ENCODE measurements around the gene FNDC1. TPM values are rescaled to one million over a fixed set of nuclear protein-coding genes. Genes with fewer than 3 reads are reported as not detected.
A peak's percentile ranks its signal among the peaks of the same experiment; 100 is the strongest.
"Not testable (repeated sequence)": the region's sequence is repeated elsewhere in the genome, so short reads cannot be mapped to it uniquely, and the experiment has no call there.

FNDC1 gene
- polyA plus RNA-seq (2013, experiment 1 of 2), result 0.15 TPM
- 0.19 TPM for polyA plus RNA-seq (2013, experiment 2 of 2)

GRCh38 chr6:159169193-159169555 is at the start of gene FNDC1:
FNDC1 (plus strand) TSS chr6:159169400; CDS start chr6:159169597, 197 bp downstream.
- under 1% methylated on average over 59 of the region's 59 CpGs for WGBS

GRCh38 chr6:159119791-159120190 is 49.4 kb upstream of the FNDC1 start:
- no peak overlapping the region for H3K27ac ChIP-seq (ENCODE audit: low read depth, low read length)
- H3K27me3 ChIP-seq (ENCODE audit: insufficient read depth, low read length), result no peaks in the 10 kb centered on the region
- H3K9ac ChIP-seq (ENCODE audit: low read depth, low read length), result no peak overlapping the region
- H3K36me3 ChIP-seq (ENCODE audit: insufficient read depth, low read length), result no peaks in the 10 kb centered on the region
- no peak overlapping the region for H3K4me3 ChIP-seq (ENCODE audit: low read length)
- WGBS, result 93% methylated on average over 7 of the region's 7 CpGs
- no peaks in the 10 kb centered on the region for H3K9me3 ChIP-seq (ENCODE audit: insufficient read depth, low read depth, low read length)
- H3K4me1 ChIP-seq (ENCODE audit: insufficient read depth, low read length), result no peaks in the 10 kb centered on the region

More at GRCh38 chr6:159169193-159169555, at the start of gene FNDC1:
- H3K27ac ChIP-seq (ENCODE audit: low read depth, low read length), result no peak within 1 kb of the TSS
- H3K4me1 ChIP-seq (ENCODE audit: insufficient read depth, low read length), result peaks cover 6% of the 10 kb centered on the region
- H3K4me3 ChIP-seq (ENCODE audit: low read length), result peak within 1 kb of the TSS; percentile 58
- no peaks in the 10 kb centered on the region for H3K9me3 ChIP-seq (ENCODE audit: insufficient read depth, low read depth, low read length)
- peaks cover 98% of the 10 kb centered on the region for H3K27me3 ChIP-seq (ENCODE audit: insufficient read depth, low read length)
- H3K36me3 ChIP-seq (ENCODE audit: insufficient read depth, low read length), result no peaks in the 10 kb centered on the region
- peak within 1 kb of the TSS; percentile 50 for H3K9ac ChIP-seq (ENCODE audit: low read depth, low read length)

- Histone ChIP-seq H3K36me3 (ENCODE audit: insufficient read depth, low read length) (no peaks in the 10 kb centered on the region), H3K27me3 (ENCODE audit: insufficient read depth, low read length) (no peaks in the 10 kb centered on the region), H3K27ac (ENCODE audit: low read depth, low read length) (no peak overlapping the region), H3K9ac (ENCODE audit: low read depth, low read length) (no peak overlapping the region), H3K4me3 (ENCODE audit: low read length) (no peak overlapping the region), H3K4me1 (ENCODE audit: insufficient read depth, low read length) (no peaks in the 10 kb centered on the region), H3K9me3 (ENCODE audit: insufficient read depth, low read depth, low read length) (no peaks in the 10 kb centered on the region)
- WGBS, result 95% methylated on average over 5 of the region's 5 CpGs
Observed at GRCh38 chr6:159121486-159121885, 47.7 kb upstream of the FNDC1 start.

GRCh38 chr6:159122453-159122852 is 46.7 kb upstream of the FNDC1 start:
- no peak overlapping the region for H3K27ac ChIP-seq (ENCODE audit: low read depth, low read length)
- H3K4me3 ChIP-seq (ENCODE audit: low read length), result no peak overlapping the region
- WGBS, result 92% methylated on average over 4 of the region's 4 CpGs

GRCh38 chr6:159123831-159124230 is 45.4 kb upstream of the FNDC1 start:
- H3K27ac ChIP-seq (ENCODE audit: low read depth, low read length); H3K27me3 ChIP-seq (ENCODE audit: insufficient read depth, low read length); H3K4me1 ChIP-seq (ENCODE audit: insufficient read depth, low read length); H3K9me3 ChIP-seq (ENCODE audit: insufficient read depth, low read depth, low read length); H3K36me3 ChIP-seq (ENCODE audit: insufficient read depth, low read length); H3K9ac ChIP-seq (ENCODE audit: low read depth, low read length); H3K4me3 ChIP-seq (ENCODE audit: low read length): not testable (repeated sequence)
- 100% methylated on average over 1 of the region's 2 CpGs for WGBS

More at GRCh38 chr6:159122453-159122852, 46.7 kb upstream of the FNDC1 start:
- Histone ChIP-seq H3K36me3 (ENCODE audit: insufficient read depth, low read length) (no peaks in the 10 kb centered on the region), H3K4me1 (ENCODE audit: insufficient read depth, low read length) (no peaks in the 10 kb centered on the region), H3K9ac (ENCODE audit: low read depth, low read length) (no peak overlapping the region), H3K27me3 (ENCODE audit: insufficient read depth, low read length) (no peaks in the 10 kb centered on the region), H3K9me3 (ENCODE audit: insufficient read depth, low read depth, low read length) (no peaks in the 10 kb centered on the region)

GRCh38 chr6:159125014-159125609 is 44.1 kb upstream of the FNDC1 start:
- no peak overlapping the region for H3K9ac ChIP-seq (ENCODE audit: low read depth, low read length)
- H3K36me3 ChIP-seq (ENCODE audit: insufficient read depth, low read length), result no peaks in the 10 kb centered on the region
- H3K27me3 ChIP-seq (ENCODE audit: insufficient read depth, low read length), result no peaks in the 10 kb centered on the region; the same call in 1 of the 2 replicates
- H3K4me1 ChIP-seq (ENCODE audit: insufficient read depth, low read length), result no peaks in the 10 kb centered on the region
- H3K9me3 ChIP-seq (ENCODE audit: insufficient read depth, low read depth, low read length), result no peaks in the 10 kb centered on the region
- WGBS, result 91% methylated on average over 3 of the region's 5 CpGs
- no peak overlapping the region for H3K4me3 ChIP-seq (ENCODE audit: low read length)
- no peak overlapping the region for H3K27ac ChIP-seq (ENCODE audit: low read depth, low read length)

- H3K4me1 ChIP-seq (ENCODE audit: insufficient read depth, low read length), result no peaks in the 10 kb centered on the region
- no peak overlapping the region for H3K4me3 ChIP-seq (ENCODE audit: low read length)
- H3K9ac ChIP-seq (ENCODE audit: low read depth, low read length), result no peak overlapping the region
- H3K36me3 ChIP-seq (ENCODE audit: insufficient read depth, low read length), result no peaks in the 10 kb centered on the region
- H3K27me3 ChIP-seq (ENCODE audit: insufficient read depth, low read length), result no peaks in the 10 kb centered on the region; the same call in 1 of the 2 replicates
- WGBS, result 91% methylated on average over 5 of the region's 5 CpGs
- no peaks in the 10 kb centered on the region for H3K9me3 ChIP-seq (ENCODE audit: insufficient read depth, low read depth, low read length)
- no peak overlapping the region for H3K27ac ChIP-seq (ENCODE audit: low read depth, low read length)
Observed at GRCh38 chr6:159125951-159126352, 43.2 kb upstream of the FNDC1 start.

GRCh38 chr6:159126590-159126989 is 42.6 kb upstream of the FNDC1 start:
- no peaks in the 10 kb centered on the region; the same call in 1 of the 2 replicates for H3K27me3 ChIP-seq (ENCODE audit: insufficient read depth, low read length)
- H3K36me3 ChIP-seq (ENCODE audit: insufficient read depth, low read length), result no peaks in the 10 kb centered on the region
- H3K27ac ChIP-seq (ENCODE audit: low read depth, low read length), result no peak overlapping the region
- no peak overlapping the region for H3K4me3 ChIP-seq (ENCODE audit: low read length)
- H3K4me1 ChIP-seq (ENCODE audit: insufficient read depth, low read length), result no peaks in the 10 kb centered on the region
- no peak overlapping the region for H3K9ac ChIP-seq (ENCODE audit: low read depth, low read length)
- WGBS, result 90% methylated on average over 5 of the region's 5 CpGs
- H3K9me3 ChIP-seq (ENCODE audit: insufficient read depth, low read depth, low read length), result no peaks in the 10 kb centered on the region

GRCh38 chr6:159127701-159128100 is 41.5 kb upstream of the FNDC1 start:
- no peak overlapping the region for H3K4me3 ChIP-seq (ENCODE audit: low read length)
- H3K9me3 ChIP-seq (ENCODE audit: insufficient read depth, low read depth, low read length), result no peaks in the 10 kb centered on the region
- H3K27ac ChIP-seq (ENCODE audit: low read depth, low read length), result no peak overlapping the region
- 94% methylated on average over 12 of the region's 12 CpGs for WGBS
- no peaks in the 10 kb centered on the region for H3K4me1 ChIP-seq (ENCODE audit: insufficient read depth, low read length)
- H3K27me3 ChIP-seq (ENCODE audit: insufficient read depth, low read length), result no peaks in the 10 kb centered on the region; the same call in 1 of the 2 replicates
- H3K36me3 ChIP-seq (ENCODE audit: insufficient read depth, low read length), result no peaks in the 10 kb centered on the region
- H3K9ac ChIP-seq (ENCODE audit: low read depth, low read length), result no peak overlapping the region

GRCh38 chr6:159128978-159129377 is 40.2 kb upstream of the FNDC1 start:
- 95% methylated on average over 30 of the region's 30 CpGs for WGBS
- Histone ChIP-seq H3K4me3 (ENCODE audit: low read length) (no peak overlapping the region), H3K9me3 (ENCODE audit: insufficient read depth, low read depth, low read length) (no peaks in the 10 kb centered on the region), H3K4me1 (ENCODE audit: insufficient read depth, low read length) (no peaks in the 10 kb centered on the region), H3K36me3 (ENCODE audit: insufficient read depth, low read length) (no peaks in the 10 kb centered on the region), H3K27ac (ENCODE audit: low read depth, low read length) (no peak overlapping the region), H3K9ac (ENCODE audit: low read depth, low read length) (no peak overlapping the region), H3K27me3 (ENCODE audit: insufficient read depth, low read length) (no peaks in the 10 kb centered on the region; the same call in 1 of the 2 replicates)

- WGBS, result 94% methylated on average over 11 of the region's 11 CpGs
- H3K27me3 ChIP-seq (ENCODE audit: insufficient read depth, low read length), result no peaks in the 10 kb centered on the region; the same call in 1 of the 2 replicates
- no peak overlapping the region for H3K4me3 ChIP-seq (ENCODE audit: low read length)
- no peak overlapping the region for H3K27ac ChIP-seq (ENCODE audit: low read depth, low read length)
- no peak overlapping the region for H3K9ac ChIP-seq (ENCODE audit: low read depth, low read length)
- no peaks in the 10 kb centered on the region for H3K36me3 ChIP-seq (ENCODE audit: insufficient read depth, low read length)
- H3K9me3 ChIP-seq (ENCODE audit: insufficient read depth, low read depth, low read length), result no peaks in the 10 kb centered on the region
- H3K4me1 ChIP-seq (ENCODE audit: insufficient read depth, low read length), result no peaks in the 10 kb centered on the region
Observed at GRCh38 chr6:159130846-159131245, 38.4 kb upstream of the FNDC1 start.

GRCh38 chr6:159131709-159132108 is 37.5 kb upstream of the FNDC1 start:
- no peaks in the 10 kb centered on the region; the same call in 1 of the 2 replicates for H3K27me3 ChIP-seq (ENCODE audit: insufficient read depth, low read length)
- no peaks in the 10 kb centered on the region for H3K4me1 ChIP-seq (ENCODE audit: insufficient read depth, low read length)
- H3K9ac ChIP-seq (ENCODE audit: low read depth, low read length), result no peak overlapping the region
- no peak overlapping the region for H3K27ac ChIP-seq (ENCODE audit: low read depth, low read length)
- no peak overlapping the region for H3K4me3 ChIP-seq (ENCODE audit: low read length)
- H3K36me3 ChIP-seq (ENCODE audit: insufficient read depth, low read length), result no peaks in the 10 kb centered on the region
- WGBS, result 95% methylated on average over 5 of the region's 6 CpGs
- H3K9me3 ChIP-seq (ENCODE audit: insufficient read depth, low read depth, low read length), result no peaks in the 10 kb centered on the region

All from HUES64 (cell line).